PFSK-1 (cell line): ENCODE data around the gene S100A9.

Source experiments
- REST ChIP-seq, 2 experiments: IDR thresholded peaks; 2 replicates each; pipeline versions ENCODE4 v1.6.1 to v1.8.0; 2011 to 2012; ENCODE audit warnings: low read depth in 2 of 2, low read length in 2 of 2, control low read depth in 1 of 2, inconsistent platforms in 1 of 2, mild to moderate bottlenecking in 1 of 2, moderate library complexity in 1 of 2; ENCODE audit not compliant: insufficient read depth in 1 of 2
- TAF1 ChIP-seq: IDR thresholded peaks from 2 replicates; pipeline ENCODE4 v1.6.1; 2012; ENCODE audit warnings: low read length, control low read depth, borderline replicate concordance; ENCODE audit not compliant: insufficient read depth

GRCh38 chr1:153356392-153357075 is 1.1 kb upstream of the S100A9 start:
- TF ChIP-seq TAF1: no peak
- TF ChIP-seq REST (IDR thresholded peaks at IDR 0.05; ENCODE audit: insufficient read depth in 1 of 2, low read depth in 2 of 2, low read length in 2 of 2): no peak
